HG03196 (cell line): Measurements from ENCODE around the gene CACNA1H.

ENCODE experiments used
- ATAC-seq: cut with Tn5 transposase; IDR thresholded peaks from one replicate; pipeline ENCODE4 v1.9.1; 2021; ENCODE audit not compliant: unreplicated experiment

The CACNA1H gene

GRCh38 chr16:1121601-1122397, 31.1 kb upstream of the CACNA1H start:
- no peak for ATAC-seq

- ATAC-seq, result no peak
These were observed 30.5 kb upstream of the CACNA1H start for GRCh38 chr16:1122398-1122765.

GRCh38 chr16:1123525-1124230, 29.2 kb upstream of the CACNA1H start:
- ATAC-seq, result no peak

- ATAC-seq, result no peak
These were observed 28.6 kb upstream of the CACNA1H start for GRCh38 chr16:1124291-1124690.

- no peak for ATAC-seq
These were observed 28.1 kb upstream of the CACNA1H start for GRCh38 chr16:1124795-1125194.

GRCh38 chr16:1125471-1125870, 27.4 kb upstream of the CACNA1H start:
- no peak for ATAC-seq

- ATAC-seq, result no peak
These were observed 26.9 kb upstream of the CACNA1H start for GRCh38 chr16:1126044-1126443.

- no peak for ATAC-seq
These were observed 26.3 kb upstream of the CACNA1H start for GRCh38 chr16:1126586-1126985.

- ATAC-seq, result no peak
These were observed 25.8 kb upstream of the CACNA1H start for GRCh38 chr16:1127101-1127500.

- ATAC-seq, result no peak
These were observed 24.8 kb upstream of the CACNA1H start for GRCh38 chr16:1127971-1128715.

- ATAC-seq, result no peak
These were observed 23.6 kb upstream of the CACNA1H start for GRCh38 chr16:1129106-1129960.

- no peak for ATAC-seq
These were observed 22.5 kb upstream of the CACNA1H start for GRCh38 chr16:1130382-1130781.

GRCh38 chr16:1131378-1131994, 21.4 kb upstream of the CACNA1H start:
- ATAC-seq, result no peak

- no peak for ATAC-seq
These were observed 20.5 kb upstream of the CACNA1H start for GRCh38 chr16:1132431-1132830.

- ATAC-seq, result no peak
These were observed 19.6 kb upstream of the CACNA1H start for GRCh38 chr16:1133271-1133670.

GRCh38 chr16:1133810-1134520, 18.9 kb upstream of the CACNA1H start:
- ATAC-seq, result no peak

GRCh38 chr16:1134776-1135458, 18.0 kb upstream of the CACNA1H start:
- ATAC-seq, result no peak

GRCh38 chr16:1135459-1135825, 17.5 kb upstream of the CACNA1H start:
- no peak for ATAC-seq

- no peak for ATAC-seq
These were observed 15.3 kb upstream of the CACNA1H start for GRCh38 chr16:1137604-1138003.
